Hippocampal formation (tissue), 2 donors: Measurements from ENCODE around the gene MYO1G.
"Not testable (repeated sequence)": the region's sequence is repeated elsewhere in the genome, so short reads cannot be mapped to it uniquely, and the experiment has no call there.

Source experiments
- DNase-seq, 2 donors: peaks; one replicate each; lab custom pipeline; 2025; lab: John Stamatoyannopoulos, UW

Gene MYO1G

DNA sequence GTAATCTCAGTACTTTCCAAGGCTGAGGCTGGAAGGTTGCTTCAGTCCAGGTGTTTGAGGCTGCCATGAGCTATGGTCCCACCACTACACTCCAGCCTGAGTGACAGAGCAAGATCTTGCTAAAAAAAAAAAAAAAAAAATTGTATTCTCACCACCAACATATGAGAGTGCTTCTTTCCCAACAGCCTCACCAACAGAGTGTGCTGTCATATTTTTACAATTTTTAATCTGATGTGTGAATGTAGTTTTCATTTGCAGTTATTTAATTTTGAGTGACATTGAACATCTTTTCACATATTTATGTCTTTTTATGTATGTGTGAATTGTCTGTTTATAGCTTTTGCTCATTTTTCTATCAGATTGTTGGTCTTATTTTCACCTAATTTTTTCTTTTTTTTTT is 35.2 kb downstream of the MYO1G start:
- DNase-seq = no peak

- no peak for DNase-seq
These were observed 41.4 kb downstream of the MYO1G start for GRCh38 chr7:44937426-44937825.

GRCh38 chr7:44936322-44936721 is 42.5 kb downstream of the MYO1G start:
- DNase-seq = no peak

- no peak for DNase-seq
These were observed 43.2 kb downstream of the MYO1G start for GRCh38 chr7:44935583-44935982.

DNA sequence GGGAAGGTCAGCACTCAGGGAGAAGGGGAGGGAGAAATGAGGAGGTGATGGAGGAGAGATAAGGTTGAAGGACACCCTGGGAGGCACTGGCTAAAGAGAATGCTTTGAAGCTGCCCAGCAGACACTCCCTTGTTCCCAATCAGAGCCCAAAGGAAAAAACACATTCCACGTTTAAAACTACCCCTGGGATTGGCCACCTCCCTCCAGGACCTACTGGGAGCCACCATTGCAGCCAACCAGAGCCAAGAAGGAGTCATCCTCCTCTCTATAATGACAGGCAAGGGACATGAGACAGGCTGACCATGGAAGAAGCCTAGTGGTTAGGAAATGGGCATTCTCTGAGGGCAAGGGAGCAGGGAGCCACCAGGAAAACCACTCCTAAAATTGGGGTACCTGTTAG is 43.8 kb downstream of the MYO1G start:
- no peak for DNase-seq

DNA sequence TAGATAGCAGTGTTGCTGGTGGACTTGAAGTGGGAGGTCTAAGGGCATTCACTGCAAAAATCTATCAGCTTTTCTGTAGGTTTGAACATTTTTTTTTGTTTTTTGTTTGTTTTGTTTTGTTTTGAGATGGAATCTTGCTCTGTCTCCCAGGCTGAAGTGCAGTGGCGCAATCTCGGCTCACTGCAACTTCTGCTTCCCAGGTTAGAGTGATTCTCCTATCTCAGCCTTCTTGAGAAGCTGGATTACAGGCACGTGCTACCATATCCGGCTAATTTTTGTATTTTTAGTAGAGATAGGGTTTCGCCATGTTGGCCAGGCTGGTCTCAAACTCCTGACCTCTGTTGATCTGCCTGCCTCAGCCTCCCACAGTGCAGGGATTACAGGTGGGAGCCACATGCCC is 44.3 kb downstream of the MYO1G start:
- DNase-seq = not testable (repeated sequence)

GRCh38 chr7:44930921-44931320 is 47.9 kb downstream of the MYO1G start:
- no peak for DNase-seq

DNA sequence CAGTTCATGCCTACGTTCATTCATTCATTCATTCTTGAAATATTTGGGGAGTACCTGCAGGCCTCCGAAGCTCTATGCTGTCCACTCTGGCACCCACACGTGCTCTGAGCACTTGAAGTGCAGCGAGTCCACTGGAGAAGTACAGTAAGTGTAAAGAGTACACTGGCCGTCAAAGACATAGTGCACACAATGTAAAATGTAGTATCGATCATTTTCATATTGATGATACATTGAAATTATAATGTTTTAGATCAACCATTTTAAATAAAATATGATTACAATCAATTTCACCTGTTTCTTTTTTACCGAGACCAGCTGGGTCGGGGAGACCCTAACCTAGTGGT is 56.5 kb downstream of the MYO1G start:
- DNase-seq = no peak

DNA sequence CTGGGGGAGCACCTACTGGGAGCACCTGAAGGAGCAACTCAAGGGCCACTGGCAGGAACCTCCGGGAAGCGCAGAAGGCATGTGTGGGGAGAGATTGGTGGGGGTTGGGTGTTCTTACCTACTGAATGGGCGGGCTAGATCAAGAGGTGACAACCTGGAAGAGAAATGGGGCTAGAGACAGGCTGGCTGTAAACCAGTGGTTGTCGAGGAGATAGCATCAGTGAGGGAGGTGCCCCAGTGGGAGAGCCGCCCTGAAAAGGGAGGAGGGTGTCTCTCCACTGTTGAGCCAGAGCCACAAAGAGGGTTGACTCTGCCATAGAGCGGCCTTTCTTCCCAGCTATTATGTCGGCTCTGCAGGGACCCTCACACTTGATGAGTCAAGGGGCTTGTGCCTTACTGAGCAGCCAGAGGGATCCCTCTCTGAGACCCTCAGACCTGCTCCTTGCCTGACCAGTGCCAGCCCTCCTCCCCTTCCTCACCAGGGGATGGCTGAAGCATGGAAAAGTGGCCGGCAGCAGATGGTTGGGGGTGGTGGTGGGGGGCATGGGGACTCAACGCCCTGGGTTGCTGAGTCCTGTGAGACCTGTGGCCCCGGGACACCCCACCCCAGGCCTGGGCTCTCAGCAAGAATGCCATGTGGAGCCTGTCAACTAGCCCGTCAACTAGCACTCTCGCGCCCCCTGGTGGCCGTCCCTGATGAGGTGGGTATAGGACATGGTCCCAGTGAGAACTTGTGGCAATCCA is 57.0 kb downstream of the MYO1G start:
- peak; percentile 54 to 84 for DNase-seq

- no peak for DNase-seq
These were observed 58.7 kb downstream of the MYO1G start for GRCh38 chr7:44920119-44920518.

- DNase-seq = no peak
These were observed 60.8 kb downstream of the MYO1G start for GRCh38 chr7:44918029-44918428.

DNA sequence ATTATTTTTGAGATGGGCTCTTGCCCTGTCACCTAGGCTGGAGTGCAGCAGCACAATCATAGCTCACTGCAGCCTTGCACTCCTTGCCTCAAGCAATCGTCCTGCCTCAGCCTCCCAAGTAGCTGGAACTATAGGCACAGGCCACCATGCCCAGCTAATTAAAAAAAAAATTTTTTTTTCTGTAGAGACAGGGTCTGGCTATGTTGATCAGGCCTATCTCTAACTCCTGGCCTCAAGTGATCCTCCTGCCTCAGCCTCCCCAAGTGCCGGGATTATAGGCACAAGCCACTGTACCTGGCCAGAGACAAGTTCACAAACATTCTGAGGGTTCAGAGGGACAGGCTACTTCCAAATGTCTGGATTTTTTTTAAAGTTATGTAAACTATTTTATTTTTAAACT is 61.4 kb downstream of the MYO1G start:
- no peak for DNase-seq

DNA sequence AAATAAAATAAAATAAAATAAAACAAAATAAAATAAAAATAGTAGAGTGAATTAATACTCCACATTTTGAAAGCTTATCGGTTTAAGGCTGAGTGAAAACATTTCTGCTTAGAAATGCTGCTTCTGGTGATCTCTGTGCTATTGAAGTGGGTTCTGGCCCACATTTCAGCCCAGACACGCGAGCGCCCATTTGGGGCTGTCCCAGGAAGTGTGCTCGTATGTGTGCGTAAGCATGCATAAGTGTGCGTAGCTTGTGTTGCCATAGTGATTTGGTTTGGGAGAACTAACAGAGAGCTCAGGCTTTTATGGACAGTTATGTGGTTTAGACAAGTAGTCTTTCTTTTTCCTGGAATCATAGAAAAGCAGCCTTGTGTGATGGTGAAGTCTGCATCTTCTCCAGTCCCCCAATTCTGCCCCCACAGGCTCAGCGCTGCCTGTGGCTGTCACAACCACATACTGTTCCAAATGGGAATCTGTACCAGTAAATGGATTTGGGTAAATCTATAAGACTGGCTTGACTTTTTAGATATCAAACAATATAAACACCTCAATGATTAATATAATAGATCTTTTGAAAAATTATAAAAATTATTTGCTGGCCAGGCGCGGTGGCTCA is 63.7 kb downstream of the MYO1G start:
- no peak for DNase-seq

- no peak for DNase-seq
These were observed 66.0 kb downstream of the MYO1G start for GRCh38 chr7:44912775-44913347.
